Natural killer cell (primary cell): Measurements from ENCODE around the gene EFNB2. TPM values are rescaled to one million over a fixed set of nuclear protein-coding genes. Genes with fewer than 3 reads are reported as not detected.

ENCODE experiments used
- ATAC-seq, 3 donors: fragments of 150-1000 bp in 2 of 3; fragments of 200-7000 bp in 1 of 3; cut with Tn5 transposase; 1 replicate in 1 of 3; 2 replicates in 2 of 3; pipeline ENCODE4 v1.10.0; 2021; ENCODE audit warnings: mild to moderate bottlenecking in 2 of 3, moderate library complexity in 2 of 3
- DNase-seq, 2 donors: peaks; one replicate each; pipeline versions ENCODE4 v3.0.0 to v3.0.0-alpha.2; 2013 to 2021; ENCODE audit warnings: mixed read lengths in 1 of 2
- H3K27ac ChIP-seq: one replicate; pipeline ENCODE4 v1.5.1; 2013; ENCODE audit warnings: mild to moderate bottlenecking, low read length
- H3K27me3 ChIP-seq: one replicate; pipeline ENCODE4 v1.6.1; 2013; ENCODE audit warnings: low read length; ENCODE audit not compliant: control insufficient read depth, insufficient read depth
- H3K36me3 ChIP-seq: one replicate; pipeline ENCODE4 v1.6.1; 2013; ENCODE audit warnings: low read length; ENCODE audit not compliant: control insufficient read depth, insufficient read depth
- H3K4me1 ChIP-seq: one replicate; pipeline ENCODE4 v1.6.1; 2013; ENCODE audit warnings: low read length; ENCODE audit not compliant: control insufficient read depth, insufficient read depth
- H3K4me3 ChIP-seq: one replicate; pipeline ENCODE4 v1.5.1; 2013; ENCODE audit warnings: low read length
- H3K9me3 ChIP-seq: one replicate; pipeline ENCODE4 v1.6.1; 2013; ENCODE audit warnings: low read length; ENCODE audit not compliant: control insufficient read depth, insufficient read depth
- H3K27ac Mint-ChIP-seq, 2 donors: one replicate each; pipeline ENCODE4 v1.8.0; 2022; ENCODE audit warnings: mild to moderate bottlenecking in 2 of 2, mixed read lengths in 2 of 2, moderate library complexity in 1 of 2
- H3K27me3 Mint-ChIP-seq, 2 donors: one replicate each; pipeline ENCODE4 v1.8.0; 2022; ENCODE audit warnings: low read depth in 2 of 2, mixed read lengths in 2 of 2
- H3K36me3 Mint-ChIP-seq: one replicate; pipeline ENCODE4 v1.8.0; 2022; ENCODE audit warnings: mixed read lengths
- H3K4me1 Mint-ChIP-seq, 2 donors: one replicate each; pipeline ENCODE4 v1.8.0; 2022; ENCODE audit warnings: mixed read lengths in 2 of 2
- H3K4me3 Mint-ChIP-seq: one replicate; pipeline ENCODE4 v1.8.0; 2022; ENCODE audit warnings: mild to moderate bottlenecking, moderate library complexity, mixed read lengths
- H3K9me3 Mint-ChIP-seq, 2 donors: one replicate each; pipeline ENCODE4 v1.8.0; 2022; ENCODE audit warnings: mixed read lengths in 2 of 2
- CTCF ChIP-seq: fragments of 200-600 bp; IDR thresholded peaks from one replicate; pipeline ENCODE4 v1.8.0; 2022; ENCODE audit warnings: antibody characterized with exemption
- WGBS: methylation state at CpG from one replicate; pipeline ENCODE4 v1.1.7; 2013; ENCODE audit warnings: missing lambda C conversion rate; ENCODE audit not compliant: insufficient coverage; 5-methylcytosine and 5-hydroxymethylcytosine counted together
- intact Hi-C: fragments of 100-400 bp; cut with micrococcal nuclease; formaldehyde crosslinking; loops from one replicate; pipeline ENCODE4 v1.14.2; 2022
- total RNA-seq, 4 donors: library from RNA; stranded (reverse); fragments of 120-200 nt in 1 of 4; gene quantifications; one replicate each; pipeline versions ENCODE4 v1.2.3 to v1.2.4, GENCODE V29; 2013 to 2022

Gene EFNB2
- total RNA-seq, 3 donors from 2014 or later (not counting 1 experiment from before 2014, with no cell fraction given): 0.16 to 0.33 (median 0.33) TPM

GRCh38 chr13:106484537-106485193, 50.8 kb downstream of the EFNB2 start:
- Histone ChIP-seq H3K27ac (no peak overlapping the region), H3K27me3 (peaks cover 9% of the 10 kb centered on the region), H3K9me3 (no peaks in the 10 kb centered on the region), H3K4me1 (no peaks in the 10 kb centered on the region), H3K36me3 (no peaks in the 10 kb centered on the region), H3K4me3 (no peak overlapping the region)
- H3K27me3 Mint-ChIP-seq: peaks cover 28 to 59% of the 10 kb centered on the region in 2 donors
- DNase-seq: no peak
- no peak for ATAC-seq
- intact Hi-C loops: no loop called here
- peaks cover 0 to 3% of the 10 kb centered on the region in 2 donors for H3K9me3 Mint-ChIP-seq
- no peaks in the 10 kb centered on the region for H3K4me1 Mint-ChIP-seq
- no peak overlapping the region for H3K4me3 Mint-ChIP-seq
- no peak for TF ChIP-seq CTCF
- H3K36me3 Mint-ChIP-seq: no peaks in the 10 kb centered on the region
- no peak overlapping the region for H3K27ac Mint-ChIP-seq
- 4% methylated on average over 9 of the region's 12 CpGs for WGBS

GRCh38 chr13:106484084-106484483, 51.4 kb downstream of the EFNB2 start:
- Mint-ChIP-seq H3K36me3 (no peaks in the 10 kb centered on the region), H3K27ac (no peak overlapping the region), H3K27me3 (peaks cover 23 to 53% of the 10 kb centered on the region in 2 donors), H3K4me1 (no peaks in the 10 kb centered on the region), H3K9me3 (peaks cover 0 to 3% of the 10 kb centered on the region in 2 donors), H3K4me3 (no peak overlapping the region)
- no peak overlapping the region for H3K27ac ChIP-seq
- peaks cover 6% of the 10 kb centered on the region for H3K27me3 ChIP-seq
- no peaks in the 10 kb centered on the region for H3K9me3 ChIP-seq
- no peaks in the 10 kb centered on the region for H3K4me1 ChIP-seq
- no peaks in the 10 kb centered on the region for H3K36me3 ChIP-seq
- intact Hi-C loops: no loop called here
- DNase-seq (no peak), ATAC-seq (no peak)
- WGBS: 80% methylated on average over 9 of the region's 9 CpGs
- no peak for TF ChIP-seq CTCF
- no peak overlapping the region for H3K4me3 ChIP-seq

- Histone ChIP-seq H3K36me3 (no peaks in the 10 kb centered on the region), H3K4me1 (no peaks in the 10 kb centered on the region)
Measured at GRCh38 chr13:106481919-106482318, 53.5 kb downstream of the EFNB2 start.

More at GRCh38 chr13:106481919-106482318, 53.5 kb downstream of the EFNB2 start:
- Histone ChIP-seq H3K9me3 (no peaks in the 10 kb centered on the region), H3K27me3 (peaks cover under 1% of the 10 kb centered on the region), H3K27ac (no peak overlapping the region), H3K4me3 (no peak overlapping the region)
- DNase-seq: no peak
- peaks cover 0 to 3% of the 10 kb centered on the region in 2 donors for H3K9me3 Mint-ChIP-seq
- ATAC-seq: no peak
- H3K4me1 Mint-ChIP-seq: no peaks in the 10 kb centered on the region
- no peak overlapping the region for H3K27ac Mint-ChIP-seq
- 87% methylated on average over 4 of the region's 4 CpGs for WGBS
- H3K27me3 Mint-ChIP-seq: peaks cover 23 to 46% of the 10 kb centered on the region in 2 donors
- H3K36me3 Mint-ChIP-seq: no peaks in the 10 kb centered on the region
- TF ChIP-seq CTCF: no peak
- intact Hi-C loops: no loop called here
- no peak overlapping the region for H3K4me3 Mint-ChIP-seq
